ENCODE data around the gene WNT9A. TPM values are rescaled to one million over a fixed set of nuclear protein-coding genes. Genes with fewer than 3 reads are reported as not detected.

WNT9A gene
- total RNA-seq, 1 experiment from 2014 or later, result 22.2 TPM

DNA sequence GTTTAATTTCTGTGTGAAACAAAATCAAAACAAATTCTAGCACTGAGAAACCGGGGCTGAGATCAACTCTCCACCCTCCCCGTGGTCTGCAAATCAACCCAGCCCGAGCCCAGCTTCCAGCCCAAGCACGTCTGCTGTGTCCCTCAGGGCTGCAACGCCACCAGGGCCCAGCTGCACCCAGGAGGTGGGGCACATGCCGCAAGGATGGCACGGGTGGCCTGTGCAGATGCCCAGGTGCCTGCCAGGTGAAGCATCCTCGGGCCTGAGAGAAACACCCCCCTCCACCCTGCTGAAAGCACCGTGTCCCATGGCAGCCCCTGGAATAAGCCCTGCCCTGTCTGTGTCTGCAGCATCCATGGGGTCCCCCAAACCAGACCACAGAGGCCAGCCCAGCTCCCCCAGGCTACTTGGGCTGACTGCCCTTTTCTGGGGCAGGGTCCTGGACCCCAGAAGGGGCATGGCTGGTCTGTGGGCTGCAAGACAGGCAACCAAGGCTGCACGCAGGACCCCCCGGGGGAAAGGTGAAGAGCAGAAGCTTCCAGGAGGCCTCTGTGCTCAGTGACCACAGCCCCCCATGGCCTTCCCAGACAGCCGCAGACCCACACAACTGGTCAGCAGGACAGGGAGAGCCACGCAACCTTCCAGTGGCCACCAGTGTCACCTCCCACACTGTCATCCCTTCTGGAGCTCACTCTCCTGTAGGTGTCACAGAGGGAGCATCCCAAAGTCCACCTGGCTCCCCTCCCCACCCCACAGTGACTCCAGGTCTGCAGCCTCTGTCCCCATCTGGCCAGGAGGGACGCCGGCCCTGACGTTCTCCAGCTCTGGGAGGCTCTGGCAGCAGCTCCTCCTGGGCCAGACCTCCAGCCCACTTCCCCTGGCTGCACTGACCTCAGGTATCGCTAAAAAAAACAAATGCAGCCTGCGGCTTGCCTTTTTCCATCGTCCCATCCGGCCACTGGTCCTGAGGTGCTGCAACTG, 7.7 kb downstream of the WNT9A start:
- no peak overlapping the region for H3K9ac ChIP-seq (ENCODE audit: low read length)
- POLR2A ChIA-PET (ENCODE audit: unreplicated experiment), result no interaction called here
- no peak for ATAC-seq

GRCh38 chr1:227938911-227939790, 8.6 kb downstream of the WNT9A start:
- H3K9ac ChIP-seq (ENCODE audit: low read length), result no peak overlapping the region
- no peaks in the 10 kb centered on the region for H3K27me3 ChIP-seq (ENCODE audit: low read length)
- POLR2A ChIA-PET (ENCODE audit: unreplicated experiment), result no interaction called here
- H3F3A ChIP-seq (ENCODE audit: low read length, unreplicated experiment), result peaks cover 16% of the 10 kb centered on the region
- intact Hi-C loops (cut with micrococcal nuclease), result no loop called here
- no TSS peak for BruUV-seq (replicated peaks)
- CTCF ChIA-PET, result no interaction called here
- H3K4me1 ChIP-seq (ENCODE audit: insufficient read depth, low read length), result peaks cover 33% of the 10 kb centered on the region
- ATAC-seq (no peak), DNase-seq (no peak)
- H3K27ac ChIP-seq (ENCODE audit: low read length), result no peak overlapping the region
- H3K4me3 ChIP-seq (ENCODE audit: low read length), result no peak overlapping the region
- H3K9me2 ChIP-seq (replicated peaks; ENCODE audit: low read length), result no peaks in the 10 kb centered on the region
- no peak overlapping the region for H2AFZ ChIP-seq (ENCODE audit: low read length)
- H3K79me2 ChIP-seq (ENCODE audit: low read length), result peaks cover 80% of the 10 kb centered on the region
- no peaks in the 10 kb centered on the region for H4K20me1 ChIP-seq (ENCODE audit: low read length)
- peaks cover 7% of the 10 kb centered on the region; the same call in 1 of the 2 replicates for H3K9me3 ChIP-seq (ENCODE audit: low read length)
- TF ChIP-seq EZH2phosphoT487 (IDR thresholded peaks at IDR 0.05; ENCODE audit: borderline replicate concordance, low read length) (no peak), CTCF (conservative IDR thresholded peaks at IDR 0.05; ENCODE audit: low read depth, low read length) (no peak), EZH2 (IDR thresholded peaks at IDR 0.05; ENCODE audit: low read length, unreplicated experiment) (no peak)
- peaks cover 25% of the 10 kb centered on the region for H3K36me3 ChIP-seq (ENCODE audit: low read depth, low read length)
- no peak overlapping the region for H3K4me2 ChIP-seq (ENCODE audit: low read length)

More for the DNA sequence above, 7.7 kb downstream of the WNT9A start:
- no peaks in the 10 kb centered on the region for H4K20me1 ChIP-seq (ENCODE audit: low read length)
- peaks cover 38% of the 10 kb centered on the region for H3K4me1 ChIP-seq (ENCODE audit: insufficient read depth, low read length)
- H3K27me3 ChIP-seq (ENCODE audit: low read length), result no peaks in the 10 kb centered on the region
- H3K9me2 ChIP-seq (replicated peaks; ENCODE audit: low read length), result no peaks in the 10 kb centered on the region
- peaks cover 90% of the 10 kb centered on the region for H3K79me2 ChIP-seq (ENCODE audit: low read length)
- CTCF ChIA-PET, result no interaction called here
- DNase-seq, result no peak
- H2AFZ ChIP-seq (ENCODE audit: low read length), result no peak overlapping the region
- H3K9me3 ChIP-seq (ENCODE audit: low read length), result peaks cover 7% of the 10 kb centered on the region; the same call in 1 of the 2 replicates
- H3K4me3 ChIP-seq (ENCODE audit: low read length), result no peak overlapping the region
- peaks cover 25% of the 10 kb centered on the region for H3K36me3 ChIP-seq (ENCODE audit: low read depth, low read length)
- TF ChIP-seq CTCF (conservative IDR thresholded peaks at IDR 0.05; ENCODE audit: low read depth, low read length) (no peak), EZH2 (IDR thresholded peaks at IDR 0.05; ENCODE audit: low read length, unreplicated experiment) (no peak)
- no peak overlapping the region for H3K4me2 ChIP-seq (ENCODE audit: low read length)
- intact Hi-C loops (cut with micrococcal nuclease), result loop anchor here (10.0 kb wide), 1 partner anchor 395 kb away; no protein-coding TSS in a partner anchor
- peaks cover 11% of the 10 kb centered on the region for H3F3A ChIP-seq (ENCODE audit: low read length, unreplicated experiment)
- no TSS peak for BruUV-seq (replicated peaks)
- H3K27ac ChIP-seq (ENCODE audit: low read length), result no peak overlapping the region

All from PC-3 (cell line).